Esophagus squamous epithelium (tissue), 5 donors: ENCODE measurements around the gene ANKRD42. TPM values are rescaled to one million over a fixed set of nuclear protein-coding genes. Genes with fewer than 3 reads are reported as not detected.

Experiments used
- DNase-seq: peaks from one replicate; lab custom pipeline; 2025; lab: John Stamatoyannopoulos, UW
- H3K27ac ChIP-seq, 4 donors: fragments of 200-600 bp; sonication (generic); one replicate each; pipeline ENCODE4 v1.5.1; 2016 to 2019; ENCODE audit warnings: mild to moderate bottlenecking in 1 of 4
- H3K27me3 ChIP-seq, 4 donors: fragments of 200-600 bp; sonication (generic); 1 replicate in 3 of 4; 2 replicates in 1 of 4; pipeline versions ENCODE4 v1.5.1 to v1.6.0; 2017 to 2021; ENCODE audit warnings: antibody characterized with exemption in 1 of 4
- H3K36me3 ChIP-seq, 3 donors: fragments of 200-600 bp; sonication (generic); one replicate each; pipeline ENCODE4 v1.5.1; 2016 to 2019
- H3K4me1 ChIP-seq, 3 donors: fragments of 200-600 bp; sonication (generic); one replicate each; pipeline ENCODE4 v1.5.1; 2017 to 2019
- H3K4me3 ChIP-seq, 4 donors: fragments of 200-600 bp; sonication (generic); 1 replicate in 3 of 4; 2 replicates in 1 of 4; pipeline ENCODE4 v1.5.1; 2016 to 2019; ENCODE audit warnings: mild to moderate bottlenecking in 2 of 4, moderate library complexity in 1 of 4
- H3K9me3 ChIP-seq, 3 donors: fragments of 200-600 bp; sonication (generic); one replicate each; pipeline ENCODE4 v1.5.1; 2016 to 2019
- CTCF ChIP-seq, 6 experiments: fragments of 450-650 bp in 4 of 6; fragments of 200-600 bp in 2 of 6; sonication (generic) in 2 of 6; IDR thresholded peaks; one replicate each; pipeline ENCODE4 v1.5.1; 2016 to 2019; ENCODE audit warnings: antibody characterized with exemption in 6 of 6, mild to moderate bottlenecking in 4 of 6, moderate library complexity in 4 of 6
- POLR2A ChIP-seq, 4 donors: fragments of 450-650 bp; IDR thresholded peaks; one replicate each; pipeline ENCODE4 v1.6.1; 2017; ENCODE audit warnings: antibody characterized with exemption in 4 of 4, mild to moderate bottlenecking in 4 of 4, moderate library complexity in 3 of 4
- WGBS, 2 donors: methylation state at CpG; one replicate each; pipeline ENCODE4 v1.1.5; 2018; 5-methylcytosine and 5-hydroxymethylcytosine counted together
- intact Hi-C: fragments of 100-400 bp; cut with DNase I; formaldehyde crosslinking; loops from one replicate; pipeline ENCODE4 v1.15.0; 2022
- total RNA-seq, 4 donors: library from RNA; depleted of rRNA; stranded (reverse); fragments of >200 nt; gene quantifications; one replicate each; pipeline ENCODE4 v1.1.0, GENCODE V29; 2016
- donor health status: DM: yes; HTN: yes; CAD: no.

Gene ANKRD42
- total RNA-seq, result 1 to 10 TPM; 3.9 to 7.4 (median 5.2) TPM

GRCh38 chr11:83193315-83194280 is at the start of gene ANKRD42:
ANKRD42 (plus strand) TSS chr11:83193712; CDS start chr11:83194671, 959 bp downstream.
- intact Hi-C loops, result loop anchor here (10.0 kb wide), 1 partner anchor 91 kb away; the partner anchor contains the start of gene CCDC90B
- TF ChIP-seq CTCF (IDR thresholded peaks at IDR 0.05), result no peak
- TF ChIP-seq POLR2A (IDR thresholded peaks at IDR 0.05), result peak in 3 of 4 donors; percentile 33 to 85 (median 73)
- Histone ChIP-seq H3K27me3 (no peaks in the 10 kb centered on the region), H3K27ac (peak within 1 kb of the TSS; percentile 89 to 94 (median 92)), H3K9me3 (no peaks in the 10 kb centered on the region), H3K36me3 (peaks cover 0 to 41% (median 8%) of the 10 kb centered on the region in 3 donors), H3K4me3 (peak within 1 kb of the TSS; percentile 69 to 91 (median 80)), H3K4me1 (peaks cover 10 to 49% (median 20%) of the 10 kb centered on the region in 3 donors)
- peak; percentile 69 for DNase-seq
- WGBS, 2 donors, result 0 to 1% methylated on average over 24 to 48 of the region's 67 CpGs

GRCh38 chr11:83147895-83148294 is 45.6 kb upstream of the ANKRD42 start:
- Histone ChIP-seq H3K27ac (no peak overlapping the region), H3K4me1 (peaks cover 0 to 5% (median 0%) of the 10 kb centered on the region in 3 donors), H3K4me3 (no peak overlapping the region), H3K36me3 (no peaks in the 10 kb centered on the region), H3K9me3 (no peaks in the 10 kb centered on the region), H3K27me3 (no peaks in the 10 kb centered on the region)
- intact Hi-C loops, result no loop called here
- WGBS, 2 donors, result 76 to 81% methylated on average over 4 of the region's 4 CpGs
- DNase-seq, result no peak
- TF ChIP-seq CTCF (IDR thresholded peaks at IDR 0.05) (no peak), POLR2A (IDR thresholded peaks at IDR 0.05) (no peak)

GRCh38 chr11:83150450-83150849 is 43.1 kb upstream of the ANKRD42 start:
- intact Hi-C loops, result no loop called here
- DNase-seq, result no peak
- no peak overlapping the region for H3K27ac ChIP-seq
- 80 to 95% methylated on average over 2 of the region's 2 CpGs for WGBS, 2 donors
- H3K27me3 ChIP-seq, result no peaks in the 10 kb centered on the region
- no peaks in the 10 kb centered on the region for H3K9me3 ChIP-seq
- TF ChIP-seq POLR2A (IDR thresholded peaks at IDR 0.05), result no peak
- no peak for TF ChIP-seq CTCF (IDR thresholded peaks at IDR 0.05)
- H3K4me3 ChIP-seq, result no peak overlapping the region
- H3K36me3 ChIP-seq, result no peaks in the 10 kb centered on the region
- peaks cover 0 to 6% (median 0%) of the 10 kb centered on the region in 3 donors for H3K4me1 ChIP-seq

- Histone ChIP-seq H3K27me3 (no peaks in the 10 kb centered on the region), H3K36me3 (no peaks in the 10 kb centered on the region), H3K27ac (no peak overlapping the region), H3K4me1 (peaks cover 0 to 12% (median 0%) of the 10 kb centered on the region in 3 donors), H3K4me3 (no peak overlapping the region), H3K9me3 (no peaks in the 10 kb centered on the region)
- DNase-seq, result no peak
- TF ChIP-seq POLR2A (IDR thresholded peaks at IDR 0.05), result no peak
- intact Hi-C loops, result no loop called here
- 75 to 76% methylated on average over 9 to 10 of the region's 10 CpGs for WGBS, 2 donors
Measured at GRCh38 chr11:83151274-83151977, 42.1 kb upstream of the ANKRD42 start.

- Histone ChIP-seq H3K27me3 (no peaks in the 10 kb centered on the region), H3K9me3 (no peaks in the 10 kb centered on the region), H3K4me3 (no peak overlapping the region), H3K27ac (no peak overlapping the region), H3K4me1 (peaks cover 0 to 12% (median 0%) of the 10 kb centered on the region in 3 donors), H3K36me3 (no peaks in the 10 kb centered on the region)
- no peak for TF ChIP-seq POLR2A (IDR thresholded peaks at IDR 0.05)
- TF ChIP-seq CTCF (IDR thresholded peaks at IDR 0.05), result no peak
- intact Hi-C loops, result no loop called here
- 74 to 87% methylated on average over 2 of the region's 2 CpGs for WGBS, 2 donors
- no peak for DNase-seq
Measured at GRCh38 chr11:83152264-83152663, 41.2 kb upstream of the ANKRD42 start.
